Measurements from ENCODE around the gene TPR.

TPR gene

DNA sequence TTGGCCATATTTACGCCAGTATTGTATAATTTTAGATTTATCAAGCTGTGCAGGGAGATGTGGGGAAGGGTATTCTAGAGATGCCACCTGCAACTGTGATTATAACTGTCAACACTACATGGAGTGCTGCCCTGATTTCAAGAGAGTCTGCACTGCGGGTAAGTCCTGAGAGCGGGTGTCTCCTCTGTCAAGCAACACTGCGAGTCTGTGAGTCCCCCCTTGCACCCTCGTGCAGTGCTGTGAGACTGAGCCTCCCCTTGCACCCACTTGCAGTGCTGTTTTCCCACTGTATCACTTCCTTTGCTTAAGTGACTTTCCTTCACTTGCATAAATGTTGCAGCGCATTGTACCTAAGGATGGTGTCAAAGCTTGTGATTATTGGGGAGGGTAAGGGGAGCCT lies 75.0 kb downstream of the TPR start:
- H3K27me3 ChIP-seq (ENCODE audit: control insufficient read depth, insufficient read depth, low read length): no peaks in the 10 kb centered on the region
- no peaks in the 10 kb centered on the region for H3K36me3 ChIP-seq (ENCODE audit: control insufficient read depth, insufficient read depth, low read length)
- no peak overlapping the region for H3K9ac ChIP-seq (ENCODE audit: low read length)
- H3K4me3 ChIP-seq (ENCODE audit: low read length): no peak overlapping the region
- no peaks in the 10 kb centered on the region for H3K9me3 ChIP-seq (ENCODE audit: control insufficient read depth, low read length)
- no peaks in the 10 kb centered on the region for H3K4me1 ChIP-seq (ENCODE audit: control insufficient read depth, insufficient read depth, low read length)

DNA sequence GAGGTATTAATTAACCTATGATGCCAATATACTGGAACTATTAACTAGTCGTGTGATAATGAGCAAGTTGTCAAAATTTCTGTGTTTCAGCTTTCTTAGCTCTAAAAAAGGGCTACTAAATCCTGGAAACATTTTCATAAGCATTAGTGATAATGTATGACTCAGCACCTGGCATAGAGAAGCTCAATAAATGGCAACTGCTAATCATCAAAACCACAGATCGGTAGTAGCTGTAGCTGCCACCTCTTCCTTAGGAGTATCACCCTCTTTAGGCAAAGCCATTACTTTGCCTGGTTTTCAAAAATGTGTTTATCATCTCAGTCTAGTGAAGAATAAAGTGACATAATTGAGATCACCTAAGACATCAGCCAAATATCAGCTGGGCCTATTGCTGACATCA lies 75.5 kb downstream of the TPR start:
- Histone ChIP-seq H3K4me3 (ENCODE audit: low read length) (no peak overlapping the region), H3K9ac (ENCODE audit: low read length) (no peak overlapping the region), H3K4me1 (ENCODE audit: control insufficient read depth, insufficient read depth, low read length) (no peaks in the 10 kb centered on the region), H3K36me3 (ENCODE audit: control insufficient read depth, insufficient read depth, low read length) (no peaks in the 10 kb centered on the region), H3K27me3 (ENCODE audit: control insufficient read depth, insufficient read depth, low read length) (no peaks in the 10 kb centered on the region), H3K9me3 (ENCODE audit: control insufficient read depth, low read length) (no peaks in the 10 kb centered on the region)

DNA sequence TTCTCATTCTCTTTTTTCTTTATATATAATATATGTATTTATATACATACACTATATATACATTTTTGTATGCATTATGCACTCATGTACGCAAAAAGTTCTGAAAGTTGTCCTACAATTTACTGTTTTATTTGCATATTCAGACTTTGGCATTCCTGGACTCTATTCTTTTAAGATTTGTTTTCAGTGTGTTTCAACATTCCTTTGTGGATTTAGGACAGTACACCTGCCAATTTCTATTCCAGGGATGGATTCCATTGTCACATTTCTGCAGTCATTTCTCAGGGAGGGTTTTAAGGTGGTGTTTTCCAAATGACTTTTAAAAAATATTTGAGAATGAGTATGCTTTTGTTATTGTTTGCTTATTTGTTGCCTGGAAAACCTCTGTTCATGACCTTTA lies 76.2 kb downstream of the TPR start:
- H3K4me3 ChIP-seq (ENCODE audit: low read length): no peak overlapping the region
- H3K4me1 ChIP-seq (ENCODE audit: control insufficient read depth, insufficient read depth, low read length): no peaks in the 10 kb centered on the region
- no peaks in the 10 kb centered on the region for H3K9me3 ChIP-seq (ENCODE audit: control insufficient read depth, low read length)
- H3K9ac ChIP-seq (ENCODE audit: low read length): no peak overlapping the region
- H3K27me3 ChIP-seq (ENCODE audit: control insufficient read depth, insufficient read depth, low read length): no peaks in the 10 kb centered on the region
- no peaks in the 10 kb centered on the region for H3K36me3 ChIP-seq (ENCODE audit: control insufficient read depth, insufficient read depth, low read length)

DNA sequence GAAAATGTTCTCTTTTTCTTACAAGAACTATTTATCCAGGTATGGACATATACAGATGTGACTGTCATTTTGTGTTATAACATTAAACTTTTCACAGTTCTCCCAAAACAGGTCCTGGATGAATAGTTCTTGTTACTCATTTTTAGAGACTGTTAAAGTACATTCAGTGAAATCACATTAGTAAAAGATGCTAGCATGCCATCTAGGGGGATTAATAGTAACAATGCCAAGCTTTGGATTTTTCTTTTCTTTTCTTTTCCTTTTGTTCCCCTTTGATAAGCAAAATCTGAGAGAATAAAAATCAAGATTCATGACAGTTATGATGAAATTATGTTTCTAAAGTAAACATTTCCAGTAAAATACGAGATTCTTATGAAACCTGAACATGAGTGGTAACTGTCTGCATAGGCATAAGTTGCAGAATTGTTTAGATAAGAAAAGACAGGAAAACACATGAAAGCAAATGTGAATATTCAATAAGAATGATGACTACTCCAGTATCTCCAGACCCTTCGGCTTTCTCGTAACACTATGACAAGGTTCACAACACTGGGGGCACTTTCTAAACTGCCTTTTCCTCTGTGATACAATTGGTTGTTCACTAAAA lies 77.5 kb downstream of the TPR start:
- Histone ChIP-seq H3K9me3 (ENCODE audit: control insufficient read depth, low read length) (no peaks in the 10 kb centered on the region), H3K4me3 (ENCODE audit: low read length) (no peak overlapping the region), H3K4me1 (ENCODE audit: control insufficient read depth, insufficient read depth, low read length) (no peaks in the 10 kb centered on the region), H3K9ac (ENCODE audit: low read length) (no peak overlapping the region), H3K27me3 (ENCODE audit: control insufficient read depth, insufficient read depth, low read length) (no peaks in the 10 kb centered on the region), H3K36me3 (ENCODE audit: control insufficient read depth, insufficient read depth, low read length) (no peaks in the 10 kb centered on the region)

DNA sequence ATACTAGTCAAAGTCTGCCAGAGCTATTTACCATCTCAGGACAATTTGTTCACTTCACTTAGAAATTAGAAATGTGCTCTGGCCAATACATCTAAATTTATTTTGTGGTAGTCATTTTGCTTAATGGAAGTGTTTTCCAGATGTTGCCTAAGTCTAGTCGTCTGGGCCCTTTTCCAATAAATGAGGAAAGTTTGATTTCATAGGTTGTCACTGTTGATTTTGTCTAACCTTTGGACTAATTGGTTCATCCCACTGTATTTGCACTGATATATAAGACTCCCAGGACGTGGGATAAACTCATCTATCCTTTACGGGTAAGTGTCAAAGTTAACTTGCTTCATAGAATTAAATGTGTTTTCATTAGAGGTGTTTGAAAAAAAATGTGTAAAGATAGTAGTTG lies 79.1 kb downstream of the TPR start, which contains the start of gene PRG4:
TSS of gene PRG4 (plus strand) at position 300 of the 400 bp plus-strand sequence.
- no peaks in the 10 kb centered on the region for H3K27me3 ChIP-seq (ENCODE audit: control insufficient read depth, insufficient read depth, low read length)
- H3K9me3 ChIP-seq (ENCODE audit: control insufficient read depth, low read length): no peaks in the 10 kb centered on the region
- no peaks in the 10 kb centered on the region for H3K36me3 ChIP-seq (ENCODE audit: control insufficient read depth, insufficient read depth, low read length)
- no peak within 1 kb of the TSS for H3K9ac ChIP-seq (ENCODE audit: low read length)
- H3K4me3 ChIP-seq (ENCODE audit: low read length): no peak within 1 kb of the TSS
- H3K4me1 ChIP-seq (ENCODE audit: control insufficient read depth, insufficient read depth, low read length): no peaks in the 10 kb centered on the region

DNA sequence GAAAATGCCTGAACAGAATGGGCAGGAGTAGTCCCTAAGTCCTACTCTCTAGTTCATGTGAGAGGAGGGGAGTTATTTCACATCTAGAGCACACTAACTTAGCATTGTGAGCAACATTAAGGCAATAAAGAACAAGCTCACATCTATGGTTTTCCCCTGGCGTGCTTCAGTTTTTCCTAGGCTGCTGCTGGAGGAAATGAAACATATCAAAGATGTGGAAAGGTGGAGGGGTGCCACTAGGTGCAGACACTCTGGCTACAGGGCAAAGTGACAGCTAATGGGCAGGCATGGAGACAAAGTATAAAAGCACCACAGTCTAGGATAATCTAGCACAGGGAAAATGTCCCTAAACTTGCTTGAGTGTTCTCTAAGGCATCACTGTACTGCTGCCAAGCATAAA lies 82.2 kb downstream of the TPR start:
- Histone ChIP-seq H3K36me3 (ENCODE audit: control insufficient read depth, insufficient read depth, low read length) (no peaks in the 10 kb centered on the region), H3K4me1 (ENCODE audit: control insufficient read depth, insufficient read depth, low read length) (no peaks in the 10 kb centered on the region), H3K9ac (ENCODE audit: low read length) (no peak overlapping the region), H3K27me3 (ENCODE audit: control insufficient read depth, insufficient read depth, low read length) (no peaks in the 10 kb centered on the region), H3K4me3 (ENCODE audit: low read length) (no peak overlapping the region), H3K9me3 (ENCODE audit: control insufficient read depth, low read length) (no peaks in the 10 kb centered on the region)

DNA sequence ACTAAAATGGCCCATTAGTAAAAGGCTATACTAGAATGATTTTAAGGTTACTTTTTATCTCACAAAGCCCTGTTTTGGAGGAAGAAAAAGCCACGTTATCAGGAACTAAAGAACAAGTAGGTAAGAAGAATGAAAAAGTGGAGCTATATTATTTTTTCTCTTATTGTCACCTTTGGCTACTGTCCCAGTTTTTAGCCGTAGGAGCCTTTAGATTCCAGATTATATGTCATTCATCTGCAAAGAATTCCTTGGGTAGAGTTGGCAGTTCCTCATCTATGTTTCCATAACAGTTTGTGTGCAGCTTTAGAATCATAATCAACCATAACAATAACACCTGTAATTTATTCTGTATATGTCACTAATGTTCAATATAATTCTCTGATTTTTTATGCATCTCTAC lies 83.8 kb downstream of the TPR start:
- Histone ChIP-seq H3K4me1 (ENCODE audit: control insufficient read depth, insufficient read depth, low read length) (no peaks in the 10 kb centered on the region), H3K27me3 (ENCODE audit: control insufficient read depth, insufficient read depth, low read length) (no peaks in the 10 kb centered on the region), H3K4me3 (ENCODE audit: low read length) (no peak overlapping the region), H3K36me3 (ENCODE audit: control insufficient read depth, insufficient read depth, low read length) (no peaks in the 10 kb centered on the region), H3K9me3 (ENCODE audit: control insufficient read depth, low read length) (no peaks in the 10 kb centered on the region), H3K9ac (ENCODE audit: low read length) (no peak overlapping the region)

DNA sequence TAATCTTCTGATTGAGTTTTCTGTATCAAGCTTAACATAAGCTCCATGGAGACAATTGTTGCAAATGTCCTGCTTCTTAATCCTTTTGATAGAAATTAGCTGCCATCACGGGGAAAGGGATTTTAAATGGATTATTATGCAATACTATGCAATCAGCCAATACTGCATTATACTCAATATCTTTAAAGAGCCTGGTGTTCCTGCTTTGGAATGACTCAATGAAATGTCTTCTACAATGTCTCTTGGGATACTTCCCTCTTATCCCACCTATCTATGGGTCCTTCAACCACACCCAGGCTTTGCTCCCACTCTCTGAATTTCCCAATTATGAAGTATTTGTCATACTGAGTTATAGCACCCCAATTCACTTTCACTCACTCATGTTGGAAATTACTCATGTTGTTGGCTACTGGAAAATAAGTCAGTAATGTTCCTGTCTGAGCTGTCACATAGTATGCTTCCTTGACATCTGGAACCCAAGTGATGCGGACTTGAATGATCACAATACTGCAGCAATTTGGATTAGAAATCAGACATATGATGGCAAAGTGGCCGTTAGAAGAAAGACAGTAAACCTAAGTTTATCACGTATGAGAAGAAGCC lies 85.0 kb downstream of the TPR start:
- no peak overlapping the region for H3K9ac ChIP-seq (ENCODE audit: low read length)
- no peaks in the 10 kb centered on the region for H3K36me3 ChIP-seq (ENCODE audit: control insufficient read depth, insufficient read depth, low read length)
- H3K4me3 ChIP-seq (ENCODE audit: low read length): no peak overlapping the region
- H3K9me3 ChIP-seq (ENCODE audit: control insufficient read depth, low read length): no peaks in the 10 kb centered on the region
- H3K27me3 ChIP-seq (ENCODE audit: control insufficient read depth, insufficient read depth, low read length): no peaks in the 10 kb centered on the region
- no peaks in the 10 kb centered on the region for H3K4me1 ChIP-seq (ENCODE audit: control insufficient read depth, insufficient read depth, low read length)

DNA sequence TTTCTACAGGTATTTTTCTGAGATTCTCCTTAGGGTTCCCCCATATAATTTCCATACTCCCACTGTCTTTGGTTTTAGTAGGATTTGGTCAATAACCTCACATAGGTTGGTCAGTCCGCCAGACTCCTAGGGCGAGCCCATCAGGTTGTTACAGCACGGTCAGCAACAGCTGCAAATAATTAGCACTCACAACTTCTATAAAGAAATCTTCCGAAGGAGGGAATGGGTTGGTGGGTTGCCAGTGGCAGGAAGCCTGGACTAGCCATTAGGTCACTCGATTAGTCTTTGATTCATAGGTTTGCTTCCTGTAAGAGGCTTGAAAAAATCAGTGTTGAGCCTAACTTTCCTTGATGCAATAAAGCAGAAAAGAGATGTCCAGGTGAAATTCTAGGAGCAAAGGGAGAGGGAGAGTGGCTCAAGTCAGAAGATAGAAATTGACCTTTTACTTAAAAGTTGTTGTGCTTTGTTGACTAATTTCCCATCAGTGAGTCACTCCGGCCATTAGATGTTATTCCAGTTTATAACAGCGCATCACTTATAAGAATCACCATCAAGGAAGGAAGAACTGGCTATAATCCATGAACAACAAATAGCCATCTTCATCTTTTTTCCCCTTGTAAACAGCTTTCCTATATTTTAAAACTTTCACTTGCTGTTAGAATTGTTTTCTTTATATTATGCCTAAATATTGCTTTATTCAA lies 88.3 kb downstream of the TPR start:
- Histone ChIP-seq H3K4me1 (ENCODE audit: control insufficient read depth, insufficient read depth, low read length) (no peaks in the 10 kb centered on the region), H3K36me3 (ENCODE audit: control insufficient read depth, insufficient read depth, low read length) (no peaks in the 10 kb centered on the region), H3K4me3 (ENCODE audit: low read length) (no peak overlapping the region), H3K9me3 (ENCODE audit: control insufficient read depth, low read length) (no peaks in the 10 kb centered on the region), H3K27me3 (ENCODE audit: control insufficient read depth, insufficient read depth, low read length) (no peaks in the 10 kb centered on the region), H3K9ac (ENCODE audit: low read length) (no peak overlapping the region)

DNA sequence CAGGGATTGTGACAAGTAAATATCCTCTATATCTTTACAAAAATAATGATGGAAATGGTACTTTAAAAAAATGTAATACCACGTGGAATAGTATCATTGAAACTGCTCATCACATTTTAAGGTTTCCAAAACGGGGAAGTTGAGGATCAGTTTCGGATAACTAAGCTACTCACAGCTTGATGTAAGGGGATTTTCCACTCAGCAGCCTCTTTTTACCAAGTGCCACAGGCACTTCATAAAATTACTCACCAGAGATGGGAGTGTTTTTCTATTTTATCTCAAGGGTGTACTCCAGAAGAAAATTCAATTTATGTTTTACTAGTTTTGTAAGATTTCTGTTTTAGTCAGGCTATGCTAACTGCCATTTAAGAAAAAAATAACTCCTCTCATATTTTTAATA lies 91.7 kb downstream of the TPR start:
- Histone ChIP-seq H3K27me3 (ENCODE audit: control insufficient read depth, insufficient read depth, low read length) (no peaks in the 10 kb centered on the region), H3K4me1 (ENCODE audit: control insufficient read depth, insufficient read depth, low read length) (no peaks in the 10 kb centered on the region), H3K36me3 (ENCODE audit: control insufficient read depth, insufficient read depth, low read length) (no peaks in the 10 kb centered on the region), H3K9me3 (ENCODE audit: control insufficient read depth, low read length) (no peaks in the 10 kb centered on the region), H3K4me3 (ENCODE audit: low read length) (no peak overlapping the region), H3K9ac (ENCODE audit: low read length) (no peak overlapping the region)

DNA sequence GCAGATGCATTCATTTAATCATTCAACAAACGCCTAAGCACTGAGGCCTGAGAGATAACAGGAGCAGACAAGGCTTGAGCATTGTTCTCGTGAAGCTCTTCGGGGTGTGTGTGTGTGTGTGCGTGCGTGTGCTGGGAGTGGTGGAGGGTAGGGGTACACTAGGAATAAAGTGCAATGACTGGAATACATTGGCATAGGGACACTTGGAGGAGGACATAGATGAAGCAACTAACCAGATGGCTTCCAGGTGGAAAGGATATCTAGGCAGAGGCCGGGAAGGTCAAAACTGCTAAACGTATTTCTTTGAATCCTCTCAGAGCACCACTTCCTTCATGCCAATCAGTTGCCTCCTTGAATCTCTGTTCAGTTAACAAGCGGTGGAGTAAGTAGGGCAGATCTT lies 92.6 kb downstream of the TPR start:
- Histone ChIP-seq H3K27me3 (ENCODE audit: control insufficient read depth, insufficient read depth, low read length) (no peaks in the 10 kb centered on the region), H3K9ac (ENCODE audit: low read length) (no peak overlapping the region), H3K4me3 (ENCODE audit: low read length) (no peak overlapping the region), H3K36me3 (ENCODE audit: control insufficient read depth, insufficient read depth, low read length) (no peaks in the 10 kb centered on the region), H3K4me1 (ENCODE audit: control insufficient read depth, insufficient read depth, low read length) (no peaks in the 10 kb centered on the region), H3K9me3 (ENCODE audit: control insufficient read depth, low read length) (no peaks in the 10 kb centered on the region)

DNA sequence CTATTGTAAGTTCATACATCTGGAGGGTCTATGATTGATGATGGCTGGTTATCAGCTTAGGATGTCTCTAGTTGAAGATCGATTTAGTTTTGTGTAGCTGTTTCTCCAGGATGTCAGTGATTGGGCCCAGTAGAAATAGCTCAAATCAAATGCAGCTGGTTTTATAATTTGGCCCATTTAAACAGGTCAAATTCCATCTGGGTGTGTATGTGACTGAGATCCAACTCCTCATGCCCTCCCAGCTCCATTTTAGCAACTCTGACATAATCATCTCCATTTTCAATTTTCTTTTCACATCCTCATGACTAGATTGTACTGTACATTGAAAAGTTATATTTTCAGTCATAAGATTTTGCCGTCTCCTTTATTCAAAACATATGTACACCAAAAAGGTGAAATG lies 99.2 kb downstream of the TPR start:
- no peaks in the 10 kb centered on the region for H3K9me3 ChIP-seq (ENCODE audit: control insufficient read depth, low read length)
- no peak overlapping the region for H3K9ac ChIP-seq (ENCODE audit: low read length)

More for the DNA sequence above, 99.2 kb downstream of the TPR start:
- Histone ChIP-seq H3K4me3 (ENCODE audit: low read length) (no peak overlapping the region), H3K27me3 (ENCODE audit: control insufficient read depth, insufficient read depth, low read length) (no peaks in the 10 kb centered on the region), H3K4me1 (ENCODE audit: control insufficient read depth, insufficient read depth, low read length) (no peaks in the 10 kb centered on the region), H3K36me3 (ENCODE audit: control insufficient read depth, insufficient read depth, low read length) (no peaks in the 10 kb centered on the region)

Data from mucosa of stomach (tissue), 1 donor.